SK-N-SH (cell line): Measurements from ENCODE around the gene NFIX. TPM values are rescaled to one million over a fixed set of nuclear protein-coding genes. Genes with fewer than 3 reads are reported as not detected.

Experiments used
- CTCF ChIA-PET: fragments of 300-600, 350-600 bp; formaldehyde crosslinking; extraction: SDS; loops from one replicate; lab custom pipeline; 2021; lab: Yijun Ruan, JAX
- POLR2A ChIA-PET: fragments of 350-600 bp; sonication (Branson Sonifier 250); formaldehyde crosslinking; extraction: SDS; loops from one replicate; lab custom pipeline; 2020; ENCODE audit warnings: antibody characterized with exemption, inconsistent platforms; lab: Yijun Ruan, JAX
- DNase-seq: peaks from one replicate; pipeline ENCODE4 v3.0.0; 2012
- H2AFZ ChIP-seq: fragments of 200-600 bp; sonication (generic); 2 replicates; pipeline ENCODE4 v1.8.1; 2016; ENCODE audit warnings: antibody characterized with exemption, mild to moderate bottlenecking, low read depth
- H3F3A ChIP-seq: fragments of 200-600 bp; sonication (generic); replicated peaks from 2 replicates; pipeline ENCODE3; 2016; ENCODE audit warnings: antibody characterized with exemption, mild to moderate bottlenecking; ENCODE audit not compliant: insufficient read depth
- H3K27ac ChIP-seq, 2 experiments: fragments of 200-500 bp in 1 of 2; fragments of 200-600 bp in 1 of 2; sonication (Bioruptor generic) in 1 of 2; sonication (generic), shearing (Covaris generic) in 1 of 2; 2 replicates each; pipeline versions ENCODE4 v1.5.1 to v1.6.1; 2014 to 2016; ENCODE audit warnings: low read depth in 2 of 2, inconsistent platforms in 1 of 2, low read length in 1 of 2, mild to moderate bottlenecking in 1 of 2, mixed read lengths in 1 of 2
- H3K27me3 ChIP-seq: fragments of 200-600 bp; sonication (generic), shearing (Covaris generic); 2 replicates; pipeline ENCODE4 v1.6.1; 2016; ENCODE audit warnings: mixed run types; ENCODE audit not compliant: insufficient read depth
- H3K36me3 ChIP-seq, 2 experiments: fragments of 200-500 bp in 1 of 2; fragments of 200-600 bp in 1 of 2; sonication (Bioruptor generic) in 1 of 2; sonication (generic) in 1 of 2; replicated peaks in 1 of 2; 2 replicates each; pipeline versions ENCODE3 to v1.5.1; 2014 to 2016; ENCODE audit warnings: low read length in 1 of 2, mild to moderate bottlenecking in 1 of 2; ENCODE audit not compliant: insufficient read depth in 2 of 2, control insufficient read depth in 1 of 2
- H3K4me1 ChIP-seq, 2 experiments: fragments of 200-500 bp in 1 of 2; fragments of 200-600 bp in 1 of 2; sonication (Bioruptor generic) in 1 of 2; sonication (generic), shearing (Covaris generic) in 1 of 2; 2 replicates each; pipeline versions ENCODE4 v1.5.1 to v1.6.1; 2014 to 2016; ENCODE audit warnings: low read depth in 1 of 2, low read length in 1 of 2, mixed run types in 1 of 2; ENCODE audit not compliant: insufficient read depth in 2 of 2, control insufficient read depth in 1 of 2
- H3K4me2 ChIP-seq: fragments of 200-600 bp; sonication (generic), shearing (Covaris generic); 2 replicates; pipeline ENCODE4 v1.6.1; 2017; ENCODE audit warnings: mixed run types
- H3K4me3 ChIP-seq, 2 experiments: fragments of 200-500 bp in 1 of 2; fragments of 200-600 bp in 1 of 2; sonication (Bioruptor generic) in 1 of 2; sonication (generic), shearing (Covaris generic) in 1 of 2; 2 replicates each; pipeline versions ENCODE4 v1.5.1 to v1.8.1; 2014 to 2016; ENCODE audit warnings: low read depth in 2 of 2, inconsistent platforms in 1 of 2, low read length in 1 of 2, mild to moderate bottlenecking in 1 of 2, mixed read lengths in 1 of 2, moderate library complexity in 1 of 2
- H3K79me2 ChIP-seq: fragments of 200-600 bp; sonication (generic); 2 replicates; pipeline ENCODE4 v1.8.1; 2017; ENCODE audit warnings: mild to moderate bottlenecking; ENCODE audit not compliant: insufficient read depth
- H3K9ac ChIP-seq: fragments of 200-600 bp; sonication (generic); 2 replicates; pipeline ENCODE4 v1.6.1; 2017; ENCODE audit warnings: mixed run types
- H3K9me2 ChIP-seq: fragments of 200-600 bp; sonication (generic); 2 replicates; pipeline ENCODE4 v1.6.1; 2017; ENCODE audit warnings: mixed run types
- H3K9me3 ChIP-seq: fragments of 200-600 bp; sonication (generic); 2 replicates; pipeline ENCODE4 v1.6.1; 2017; ENCODE audit warnings: mixed run types, mild to moderate bottlenecking, moderate library complexity
- H4K20me1 ChIP-seq: fragments of 200-600 bp; sonication (generic); 2 replicates; pipeline ENCODE4 v1.6.1; 2017; ENCODE audit warnings: mild to moderate bottlenecking, mixed run types; ENCODE audit not compliant: insufficient read depth
- CHD2 ChIP-seq: fragments of 150-350 bp; IDR thresholded peaks from 2 replicates; pipeline ENCODE4 v1.6.1; 2018; ENCODE audit warnings: low read length; ENCODE audit not compliant: partially characterized antibody
- EP300 ChIP-seq, 2 experiments: IDR thresholded peaks; 2 replicates each; pipeline versions ENCODE4 v1.4.0 to v1.6.1; 2012; ENCODE audit warnings: borderline replicate concordance in 1 of 2, low read depth in 1 of 2, low read length in 1 of 2
- EZH2phosphoT487 ChIP-seq: fragments of 200-600 bp; sonication (generic); IDR thresholded peaks from 2 replicates; pipeline ENCODE4 v1.6.1; 2017; ENCODE audit warnings: low read depth, mixed run types, mild to moderate bottlenecking, antibody characterized with exemption, moderate library complexity, borderline replicate concordance
- FOSL2 ChIP-seq: IDR thresholded peaks from 2 replicates; pipeline ENCODE4 v1.4.0; 2012; ENCODE audit warnings: low read depth, mild to moderate bottlenecking, moderate library complexity, borderline replicate concordance
- FOXJ3 ChIP-seq: sonication (generic); formaldehyde crosslinking; IDR thresholded peaks from 2 replicates; pipeline ENCODE4 v1.5.1; 2020; ENCODE audit warnings: mild to moderate bottlenecking, missing genetic modification reagents
- GABPA ChIP-seq: IDR thresholded peaks from 2 replicates; pipeline ENCODE4 v1.4.0; 2012; ENCODE audit warnings: low read depth, mild to moderate bottlenecking
- GATA2 ChIP-seq: sonication (generic); formaldehyde crosslinking; IDR thresholded peaks from 2 replicates; pipeline ENCODE4 v1.5.0; 2020; ENCODE audit warnings: mild to moderate bottlenecking, missing genetic modification reagents
- IRF3 ChIP-seq: fragments of 150-350 bp; IDR thresholded peaks from 2 replicates; pipeline ENCODE4 v1.6.1; 2016; ENCODE audit warnings: mild to moderate bottlenecking, low read depth, low read length
- MAX ChIP-seq: IDR thresholded peaks from 2 replicates; pipeline ENCODE4 v1.4.0; 2012; ENCODE audit warnings: low read depth
- MXI1 ChIP-seq: IDR thresholded peaks from 2 replicates; pipeline ENCODE4 v1.6.1; 2012; ENCODE audit warnings: mild to moderate bottlenecking, low read depth, low read length, improper control_type of control experiment
- NFIC ChIP-seq: IDR thresholded peaks from 2 replicates; pipeline ENCODE4 v1.4.0; 2012; ENCODE audit warnings: borderline replicate concordance
- POLR2AphosphoS5 ChIP-seq: IDR thresholded peaks from 2 replicates; pipeline ENCODE4 v1.6.1; 2012; ENCODE audit warnings: low read depth, low read length
- RCOR1 ChIP-seq: fragments of 150-350 bp; IDR thresholded peaks from 2 replicates; pipeline ENCODE4 v1.6.1; 2017; ENCODE audit warnings: antibody characterized with exemption, low read length
- RFX5 ChIP-seq: IDR thresholded peaks from 2 replicates; pipeline ENCODE4 v1.6.1; 2012; ENCODE audit warnings: mild to moderate bottlenecking, improper control_type of control experiment, low read length
- RXRA ChIP-seq: IDR thresholded peaks from 2 replicates; pipeline ENCODE4 v1.4.0; 2012; ENCODE audit warnings: low read depth, mild to moderate bottlenecking, borderline replicate concordance
- SIN3A ChIP-seq: IDR thresholded peaks from 2 replicates; pipeline ENCODE4 v1.6.1; 2012; ENCODE audit warnings: low read depth, mild to moderate bottlenecking, low read length, moderate library complexity, borderline replicate concordance
- SMC3 ChIP-seq: IDR thresholded peaks from 2 replicates; pipeline ENCODE4 v1.6.1; 2012; ENCODE audit warnings: low read depth, low read length, improper control_type of control experiment
- TAF1 ChIP-seq: IDR thresholded peaks from 2 replicates; pipeline ENCODE4 v1.6.1; 2012; ENCODE audit warnings: low read depth, mild to moderate bottlenecking, low read length, moderate library complexity, borderline replicate concordance
- TCF12 ChIP-seq: IDR thresholded peaks from 2 replicates; pipeline ENCODE4 v1.4.0; 2012
- TEAD4 ChIP-seq: IDR thresholded peaks from 2 replicates; pipeline ENCODE4 v1.4.0; 2012; ENCODE audit warnings: mild to moderate bottlenecking, borderline replicate concordance; ENCODE audit not compliant: insufficient read depth
- YY1 ChIP-seq: IDR thresholded peaks from 2 replicates; pipeline ENCODE4 v1.4.0; 2012; ENCODE audit warnings: low read depth, mild to moderate bottlenecking
- WGBS: methylation state at CpG from one replicate; pipeline ENCODE4 v1.1.6; 2017; ENCODE audit warnings: low lambda C conversion rate; 5-methylcytosine and 5-hydroxymethylcytosine counted together
- polyA plus RNA-seq, 3 experiments: library from polyadenylated mRNA; depleted of rRNA; stranded (reverse); fragments of >200 nt; gene quantifications; 2 replicates each; pipeline ENCODE4 v1.2.3, GENCODE V29; 2012
- TF ChIP-seq, protein P1 (sequence below): fragments of 150-350 bp; IDR thresholded peaks from 2 replicates; pipeline ENCODE4 v1.6.1; 2017; ENCODE audit warnings: antibody characterized with exemption, low read length, low read depth, borderline replicate concordance
- TF ChIP-seq, protein P2 (sequence below): fragments of 200-600 bp; sonication (generic); IDR thresholded peaks from 2 replicates; pipeline ENCODE4 v1.6.1; 2017; ENCODE audit warnings: antibody characterized with exemption, mild to moderate bottlenecking, moderate library complexity

Gene NFIX
- polyA plus RNA-seq, 1 of the 3 experiments (the other 2 are of a cell fraction): 14.8 TPM

GRCh38 chr19:13035820-13036365 lies 40.6 kb downstream of the NFIX start:
- CTCF ChIA-PET: interaction anchor here (1.7 kb wide), 1 partner anchor 58 kb away, joined by 10 read pairs; no protein-coding TSS in a partner anchor
- 97% methylated on average over 8 of the region's 13 CpGs for WGBS

DNA sequence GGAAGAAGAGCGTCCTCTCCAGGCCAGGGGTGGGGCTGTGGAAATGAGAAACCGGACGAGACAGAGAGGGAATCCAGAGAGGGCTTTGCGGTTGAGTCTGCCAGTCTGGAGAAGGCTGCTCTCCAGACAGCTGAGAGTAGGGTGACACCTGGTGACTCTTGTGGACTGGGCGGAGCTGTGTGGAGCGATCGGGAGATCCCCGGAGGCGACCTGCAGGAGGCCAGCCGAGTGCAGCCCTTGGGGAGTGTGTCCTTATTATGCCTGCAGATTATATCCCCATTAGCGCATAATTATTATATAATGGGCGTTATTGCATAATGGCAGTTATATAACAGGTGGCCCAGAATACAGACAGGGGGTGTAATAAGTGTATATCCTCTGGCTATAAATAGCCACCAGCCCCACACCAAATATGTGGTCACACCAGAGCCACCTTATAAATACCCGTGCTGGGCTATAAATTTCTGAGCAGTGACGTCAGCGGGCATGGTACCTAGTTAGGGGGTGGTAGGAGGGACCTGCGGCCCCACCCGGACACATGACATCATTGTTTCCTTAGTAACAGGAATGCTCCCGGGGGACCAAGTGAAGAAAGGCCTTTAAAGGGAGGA lies 41.2 kb downstream of the NFIX start:
- H3K9ac ChIP-seq: peak overlapping the region; percentile 9; the same call in 1 of the 2 replicates
- POLR2A ChIA-PET: no interaction called here
- CTCF ChIA-PET: interaction anchor here (1.4 to 1.7 kb wide), 3 partner anchors 24 to 71 kb away, joined by 3 to 10 read pairs (median 6); no protein-coding TSS in a partner anchor

More at GRCh38 chr19:13035820-13036365, 40.6 kb downstream of the NFIX start:
- Histone ChIP-seq H3F3A (peaks cover 5% of the 10 kb centered on the region), H3K4me1 (peaks cover 60 to 61% of the 10 kb centered on the region in 2 experiments), H4K20me1 (no peaks in the 10 kb centered on the region; the same call in 1 of the 2 replicates), H3K9me3 (no peaks in the 10 kb centered on the region), H3K79me2 (peaks cover 81% of the 10 kb centered on the region), H2AFZ (no peak overlapping the region), H3K36me3 (peaks cover 14 to 15% of the 10 kb centered on the region in 2 experiments), H3K9ac (no peak overlapping the region), H3K27ac (peak overlapping the region in 1 of 2 experiments; percentile 6; a peak in 1 of 4 replicates), H3K9me2 (no peaks in the 10 kb centered on the region), H3K27me3 (no peaks in the 10 kb centered on the region), H3K4me2 (no peak overlapping the region), H3K4me3 (no peak overlapping the region)
- TF ChIP-seq FOXJ3 (CRISPR knock-in tag) (no peak), FOSL2 (no peak), YY1 (no peak), CHD2 (no peak), RCOR1 (no peak), IRF3 (no peak), MAX (no peak), NFIC (no peak), SMC3 (no peak), POLR2AphosphoS5 (no peak), EZH2phosphoT487 (no peak), TEAD4 (no peak), RFX5 (no peak), GATA2 (CRISPR knock-in tag) (no peak), TAF1 (no peak), RXRA (no peak), MXI1 (no peak), SIN3A (no peak), GABPA (no peak)
- TF ChIP-seq, protein P1, sequence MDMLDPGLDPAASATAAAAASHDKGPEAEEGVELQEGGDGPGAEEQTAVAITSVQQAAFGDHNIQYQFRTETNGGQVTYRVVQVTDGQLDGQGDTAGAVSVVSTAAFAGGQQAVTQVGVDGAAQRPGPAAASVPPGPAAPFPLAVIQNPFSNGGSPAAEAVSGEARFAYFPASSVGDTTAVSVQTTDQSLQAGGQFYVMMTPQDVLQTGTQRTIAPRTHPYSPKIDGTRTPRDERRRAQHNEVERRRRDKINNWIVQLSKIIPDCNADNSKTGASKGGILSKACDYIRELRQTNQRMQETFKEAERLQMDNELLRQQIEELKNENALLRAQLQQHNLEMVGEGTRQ: no peak
- POLR2A ChIA-PET: no interaction called here
- no peak for DNase-seq

More for the DNA sequence above, 41.2 kb downstream of the NFIX start:
- WGBS: 84% methylated on average over 18 of the region's 18 CpGs
- H3K9me2 ChIP-seq: no peaks in the 10 kb centered on the region
- peaks cover 5% of the 10 kb centered on the region for H3F3A ChIP-seq
- peaks cover 84% of the 10 kb centered on the region for H3K79me2 ChIP-seq
- no peaks in the 10 kb centered on the region for H3K9me3 ChIP-seq
- no peaks in the 10 kb centered on the region for H3K27me3 ChIP-seq
- no peak overlapping the region for H2AFZ ChIP-seq
- H3K4me2 ChIP-seq: peak overlapping the region; percentile 41; the same call in 1 of the 2 replicates
- peaks cover 60 to 61% of the 10 kb centered on the region in 2 experiments for H3K4me1 ChIP-seq
- peak overlapping the region; percentile 62 to 71; a peak in 3 of 4 replicates for H3K27ac ChIP-seq
- TF ChIP-seq, protein P2, sequence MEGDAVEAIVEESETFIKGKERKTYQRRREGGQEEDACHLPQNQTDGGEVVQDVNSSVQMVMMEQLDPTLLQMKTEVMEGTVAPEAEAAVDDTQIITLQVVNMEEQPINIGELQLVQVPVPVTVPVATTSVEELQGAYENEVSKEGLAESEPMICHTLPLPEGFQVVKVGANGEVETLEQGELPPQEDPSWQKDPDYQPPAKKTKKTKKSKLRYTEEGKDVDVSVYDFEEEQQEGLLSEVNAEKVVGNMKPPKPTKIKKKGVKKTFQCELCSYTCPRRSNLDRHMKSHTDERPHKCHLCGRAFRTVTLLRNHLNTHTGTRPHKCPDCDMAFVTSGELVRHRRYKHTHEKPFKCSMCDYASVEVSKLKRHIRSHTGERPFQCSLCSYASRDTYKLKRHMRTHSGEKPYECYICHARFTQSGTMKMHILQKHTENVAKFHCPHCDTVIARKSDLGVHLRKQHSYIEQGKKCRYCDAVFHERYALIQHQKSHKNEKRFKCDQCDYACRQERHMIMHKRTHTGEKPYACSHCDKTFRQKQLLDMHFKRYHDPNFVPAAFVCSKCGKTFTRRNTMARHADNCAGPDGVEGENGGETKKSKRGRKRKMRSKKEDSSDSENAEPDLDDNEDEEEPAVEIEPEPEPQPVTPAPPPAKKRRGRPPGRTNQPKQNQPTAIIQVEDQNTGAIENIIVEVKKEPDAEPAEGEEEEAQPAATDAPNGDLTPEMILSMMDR: no peak
- TF ChIP-seq EP300 (IDR thresholded peaks at IDR 0.05; ENCODE audit: borderline replicate concordance in 1 of 2, low read depth in 1 of 2, low read length in 1 of 2) (no peak), TCF12 (no peak), RXRA (no peak)
- TF ChIP-seq, all 33 proteins: peak for 0
- H4K20me1 ChIP-seq: no peaks in the 10 kb centered on the region; the same call in 1 of the 2 replicates
- no peak overlapping the region for H3K4me3 ChIP-seq
- peaks cover 9 to 14% of the 10 kb centered on the region in 2 experiments for H3K36me3 ChIP-seq
- no peak for DNase-seq
